ENCODE data around the gene POLR2E.

The POLR2E gene

DNA sequence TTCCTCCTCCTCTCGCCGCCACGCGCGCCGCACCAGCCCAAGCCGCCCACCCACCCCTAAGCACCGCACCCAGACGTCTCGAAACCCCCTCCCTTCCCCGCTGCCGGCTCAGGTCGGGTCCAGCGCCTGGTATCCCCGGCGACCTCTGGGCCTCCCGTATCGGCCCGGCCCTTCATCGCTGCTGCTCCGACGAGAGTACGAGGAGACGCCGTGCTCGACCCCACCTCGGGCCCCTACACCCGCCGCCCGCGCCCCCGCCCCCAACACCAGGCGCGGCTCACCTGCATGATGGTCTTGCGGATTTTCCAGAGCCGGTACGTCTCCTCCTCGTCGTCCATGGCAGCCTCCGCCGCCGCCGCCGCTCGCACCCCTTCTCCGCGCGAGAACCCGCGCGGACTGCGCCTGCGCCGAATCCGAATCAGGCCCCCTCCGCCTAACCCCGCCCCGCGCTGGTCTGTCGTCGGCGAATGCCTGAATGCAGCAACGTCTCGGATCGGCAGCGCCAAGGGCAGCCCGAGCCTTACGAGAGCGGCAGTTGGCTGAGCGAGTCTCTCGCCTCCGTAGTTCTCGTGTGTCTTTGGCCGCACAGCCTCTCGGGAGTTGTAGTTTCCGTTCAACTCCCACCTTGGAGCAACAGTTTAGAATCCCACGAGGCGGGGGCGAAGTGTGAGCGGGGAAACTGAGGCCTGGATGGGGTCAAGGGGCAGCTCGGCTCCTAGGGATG lies at the start of gene POLR2E:
Gene POLR2E, minus strand, starts transcription at position 398 of the 724 bp plus-strand sequence. Its CDS starts 60 bp downstream, at position 338.
- TF ChIP-seq CTCF (IDR thresholded peaks at IDR 0.05; ENCODE audit: low read depth, low read length), result no peak
- H3K4me3 ChIP-seq (ENCODE audit: low read depth, low read length), result peak within 1 kb of the TSS; percentile 89

DNA sequence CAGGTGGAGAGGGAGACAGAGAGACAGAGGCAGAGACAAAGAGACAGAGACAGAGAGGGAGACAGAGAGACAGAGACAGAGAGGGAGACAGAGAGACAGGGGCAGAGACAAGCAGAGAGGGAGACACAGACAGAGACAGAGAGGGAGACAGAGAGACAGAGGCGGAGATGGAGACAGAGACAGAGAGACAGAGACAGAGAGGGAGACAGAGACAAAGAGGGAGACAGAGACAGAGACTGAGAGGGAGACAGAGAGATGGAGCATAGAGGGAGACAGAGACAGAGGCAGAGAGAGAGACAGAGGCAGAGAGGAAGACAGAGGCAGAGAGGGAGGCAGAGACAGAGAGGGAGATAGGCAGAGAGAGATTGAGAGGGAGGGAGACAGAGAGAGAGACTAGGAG lies 49.6 kb upstream of the POLR2E start:
- H3K4me3 ChIP-seq (ENCODE audit: low read depth, low read length), result no peak overlapping the region
- TF ChIP-seq CTCF (IDR thresholded peaks at IDR 0.05; ENCODE audit: low read depth, low read length), result no peak

- H3K4me3 ChIP-seq (ENCODE audit: low read depth, low read length), result no peak overlapping the region
- no peak for TF ChIP-seq CTCF (IDR thresholded peaks at IDR 0.05; ENCODE audit: low read depth, low read length)
Observed at GRCh38 chr19:1143828-1144399, 48.7 kb upstream of the POLR2E start.

GRCh38 chr19:1141944-1142343 lies 46.8 kb upstream of the POLR2E start:
- no peak overlapping the region for H3K4me3 ChIP-seq (ENCODE audit: low read depth, low read length)
- no peak for TF ChIP-seq CTCF (IDR thresholded peaks at IDR 0.05; ENCODE audit: low read depth, low read length)

DNA sequence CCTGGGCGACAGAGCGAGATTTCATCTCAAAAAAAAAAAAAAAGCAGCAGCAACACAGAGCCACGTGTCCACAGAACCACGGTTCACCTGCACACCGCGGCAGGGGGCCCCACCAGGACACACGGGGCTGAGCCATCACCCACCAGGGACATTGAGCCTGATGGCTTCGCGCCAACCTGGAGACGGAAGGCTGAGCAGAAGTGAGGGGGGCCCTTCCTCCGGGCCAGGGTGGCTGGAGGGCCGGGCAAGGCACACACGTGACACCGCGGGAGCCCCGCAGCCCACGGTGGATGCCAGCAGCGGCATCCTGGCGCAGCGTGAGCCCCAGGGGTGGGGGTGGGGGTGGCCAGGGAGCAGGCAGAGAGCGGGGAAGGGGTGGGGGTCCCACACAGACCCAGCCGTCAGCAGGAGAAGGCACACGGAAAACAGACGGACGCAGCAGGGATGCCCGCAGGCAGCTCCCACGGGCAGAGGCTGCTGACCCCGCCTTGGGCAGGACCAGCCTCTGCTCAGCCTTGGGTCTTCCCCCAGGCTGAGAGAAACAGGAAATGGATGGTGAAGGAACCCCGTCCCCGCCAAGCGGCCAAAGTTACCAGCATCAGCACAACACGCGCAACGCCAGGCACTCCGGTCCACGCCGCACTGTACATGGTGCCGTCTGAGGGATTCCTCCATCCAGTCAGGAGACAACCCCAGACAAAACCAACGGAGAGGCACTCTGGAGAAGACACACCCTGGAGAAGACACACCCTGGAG lies 45.3 kb upstream of the POLR2E start:
- no peak overlapping the region for H3K4me3 ChIP-seq (ENCODE audit: low read depth, low read length)
- no peak for TF ChIP-seq CTCF (IDR thresholded peaks at IDR 0.05; ENCODE audit: low read depth, low read length)

GRCh38 chr19:1139126-1139525 lies 44.0 kb upstream of the POLR2E start:
- TF ChIP-seq CTCF (IDR thresholded peaks at IDR 0.05; ENCODE audit: low read depth, low read length), result no peak
- H3K4me3 ChIP-seq (ENCODE audit: low read depth, low read length), result no peak overlapping the region

DNA sequence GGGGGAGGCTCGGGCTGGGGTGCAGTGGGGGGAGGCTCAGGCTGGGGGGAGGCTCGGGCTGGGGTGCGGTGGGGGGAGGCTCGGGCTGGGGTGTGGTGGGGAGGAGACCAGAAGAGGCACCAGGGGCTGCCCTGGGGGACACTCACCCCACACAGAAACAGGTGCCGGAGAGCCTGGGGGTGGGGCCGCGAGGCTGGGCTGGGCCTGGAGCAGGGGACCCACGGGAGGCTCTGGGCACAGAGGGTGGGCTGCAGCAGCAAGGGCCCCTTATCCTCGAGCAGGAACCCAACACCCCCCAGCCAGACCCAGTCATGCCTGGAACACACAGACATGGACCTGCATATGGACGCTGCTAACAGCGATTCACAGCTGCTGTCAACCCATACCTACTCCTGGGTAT lies 42.9 kb upstream of the POLR2E start:
- no peak for TF ChIP-seq CTCF (IDR thresholded peaks at IDR 0.05; ENCODE audit: low read depth, low read length)
- no peak overlapping the region for H3K4me3 ChIP-seq (ENCODE audit: low read depth, low read length)
